DMS53 (cell line): ENCODE measurements around the gene UGT2B28.
"Not testable (repeated sequence)": the region's sequence is repeated elsewhere in the genome, so short reads cannot be mapped to it uniquely, and the experiment has no call there.

Source experiments
- DNase-seq: peaks from one replicate; lab custom pipeline; 2025; lab: John Stamatoyannopoulos, UW

The UGT2B28 gene

DNA sequence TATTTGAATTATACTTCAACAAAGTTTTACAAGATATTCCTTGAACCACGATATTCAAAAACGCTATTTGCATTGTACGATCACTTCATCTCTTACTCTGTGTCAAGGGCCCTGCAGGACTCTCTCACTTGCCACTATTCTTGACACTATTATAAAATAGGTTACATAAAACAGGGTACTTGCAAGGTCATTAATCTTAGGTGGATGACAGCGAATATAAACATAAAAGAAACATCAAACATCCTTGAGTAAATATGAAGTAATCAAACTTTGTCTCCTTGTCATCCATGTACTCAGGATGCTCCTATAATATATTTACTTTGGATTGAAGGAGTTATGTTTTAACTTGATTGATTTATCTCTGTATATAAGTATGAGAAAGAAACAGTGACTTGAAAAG, at the start of gene UGT2B28:
UGT2B28 (plus strand) TSS at position 395 of the 400 bp plus-strand sequence. CDS start 26 bp downstream, outside the sequence.
- peak; percentile 4 for DNase-seq

DNA sequence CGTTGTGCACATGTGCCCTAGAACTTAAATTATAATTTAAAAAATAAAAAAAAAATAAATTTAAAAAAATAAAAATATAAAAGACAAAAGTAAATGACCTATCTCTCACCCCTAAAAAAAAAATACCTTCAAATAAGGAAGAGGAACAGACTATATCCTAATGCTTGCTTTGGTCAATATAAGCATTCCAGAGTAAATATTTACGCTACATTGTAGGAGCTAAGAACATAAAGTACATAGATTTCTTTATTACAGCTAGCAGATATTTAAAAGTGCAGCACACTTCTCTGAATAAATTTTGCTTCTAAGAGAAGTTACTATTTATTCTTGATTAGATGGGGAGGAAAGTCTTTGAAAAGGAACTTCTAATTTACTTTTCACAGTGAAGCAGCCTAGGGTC, 41.2 kb upstream of the UGT2B28 start:
- peak; percentile 3 for DNase-seq

DNA sequence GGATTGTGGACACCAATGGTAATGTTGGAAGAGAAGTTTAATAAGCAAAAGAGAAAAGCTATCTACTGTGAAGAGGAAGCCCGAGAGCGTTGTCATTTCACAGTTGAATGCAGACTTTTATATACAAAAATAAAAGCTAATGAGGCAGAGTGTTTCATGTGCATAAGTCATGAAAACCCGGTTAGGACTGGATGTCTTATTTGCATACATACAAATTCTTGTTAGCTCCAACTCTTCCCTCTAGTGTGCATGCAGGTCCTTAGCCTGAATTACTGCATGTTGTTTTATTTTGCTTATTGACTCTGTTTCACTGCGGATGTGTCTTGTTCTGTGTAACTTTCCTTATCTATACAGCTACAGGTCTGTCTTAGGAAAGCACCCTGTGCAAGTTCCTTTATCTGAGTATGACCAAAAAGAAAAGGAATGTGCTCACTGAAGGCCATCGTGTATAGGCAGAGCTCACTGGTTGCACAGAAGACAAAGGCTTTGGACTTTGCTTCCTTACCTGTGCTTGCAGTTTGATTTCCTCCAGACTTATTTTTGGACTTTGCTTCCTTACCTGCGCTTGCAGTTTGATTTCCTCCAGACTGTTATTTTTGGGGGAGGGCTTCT, 40.6 kb upstream of the UGT2B28 start:
- DNase-seq = peak; percentile 16

DNA sequence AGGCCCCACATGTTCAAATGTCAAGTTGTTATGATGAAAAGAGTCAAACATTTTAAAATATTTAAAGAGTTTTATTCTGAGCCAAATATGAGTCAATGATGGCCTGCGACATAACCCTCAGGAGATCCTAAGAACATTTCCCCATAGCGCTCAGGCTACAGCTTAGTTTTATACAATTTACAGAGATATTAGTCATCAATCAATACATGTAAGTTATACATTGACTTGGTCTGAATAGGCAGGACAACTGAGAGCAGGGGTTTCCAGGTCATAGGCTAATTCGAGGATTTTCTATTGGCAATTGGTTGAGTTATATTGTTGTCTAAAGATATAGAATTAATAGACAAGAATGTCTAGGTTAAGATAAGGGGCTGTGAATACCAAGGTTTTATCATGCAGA, 39.5 kb upstream of the UGT2B28 start:
- DNase-seq = not testable (repeated sequence)

DNA sequence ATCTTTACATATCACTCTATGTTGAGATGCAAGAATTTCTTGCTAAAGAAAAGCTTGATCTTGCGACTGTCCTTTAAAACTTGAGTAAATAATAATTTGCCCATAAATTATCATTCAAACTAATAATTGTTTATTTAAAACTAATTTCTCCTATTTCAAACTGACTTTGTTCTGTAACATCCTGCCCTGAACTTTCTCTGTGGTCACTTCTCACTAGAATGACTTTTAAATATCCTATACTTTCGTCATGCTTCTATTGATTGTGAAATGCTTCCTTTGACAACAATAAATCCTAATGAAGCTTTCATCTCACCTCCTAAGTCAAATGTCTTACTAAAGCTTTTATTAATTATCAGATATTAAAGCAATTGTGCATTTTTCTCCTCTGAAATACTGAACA, 38.5 kb upstream of the UGT2B28 start:
- not testable (repeated sequence) for DNase-seq

DNA sequence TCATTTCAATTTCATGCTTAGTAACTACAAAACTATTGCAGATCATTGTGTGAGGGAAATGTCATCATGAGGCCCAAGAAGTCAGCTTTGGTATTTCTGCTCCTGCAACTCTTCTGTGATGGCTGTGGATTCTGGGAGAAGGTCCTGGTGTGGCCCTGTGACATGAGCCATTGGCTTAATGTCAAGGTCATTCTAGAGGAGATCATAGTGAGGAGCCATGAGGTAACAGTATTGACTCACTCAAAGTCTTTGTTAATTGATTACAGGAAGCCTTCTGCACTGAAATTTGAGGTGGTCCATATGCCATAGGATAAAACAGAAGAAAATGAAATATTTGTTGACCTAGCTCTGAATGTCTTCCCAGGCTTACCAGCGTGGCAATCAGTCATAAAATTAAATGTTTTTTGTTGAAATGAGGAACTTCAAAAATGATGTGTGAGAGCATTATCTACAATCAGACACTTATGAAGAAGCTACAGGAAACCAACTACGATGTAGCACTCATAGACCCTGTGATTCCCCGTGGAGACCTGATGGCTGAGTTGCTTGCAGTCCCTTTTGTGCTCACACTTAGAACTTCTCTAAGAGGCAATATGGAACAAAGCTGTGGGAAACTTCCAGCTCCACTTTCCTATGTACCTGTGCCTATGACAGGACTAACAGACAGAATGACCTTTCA, 37.6 kb upstream of the UGT2B28 start:
- DNase-seq = not testable (repeated sequence)

DNA sequence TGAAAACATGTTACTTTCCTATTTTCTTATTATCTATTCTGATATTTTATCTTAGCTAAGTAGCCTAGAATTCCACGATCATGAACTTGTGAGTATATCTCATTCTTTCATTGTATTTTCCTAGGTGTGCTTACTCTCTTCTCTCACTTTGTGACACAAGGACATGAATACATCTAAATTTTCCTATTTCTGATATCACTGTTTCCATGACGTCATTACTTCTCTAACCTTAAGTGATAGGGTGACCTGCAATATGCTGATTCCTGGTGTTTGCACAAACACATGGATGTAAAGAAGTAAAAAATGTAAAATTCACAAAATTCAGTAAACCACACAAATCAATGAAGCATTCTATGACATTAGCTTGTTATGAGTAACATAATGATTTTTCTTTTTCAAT, 29.4 kb upstream of the UGT2B28 start:
- DNase-seq = not testable (repeated sequence)

DNA sequence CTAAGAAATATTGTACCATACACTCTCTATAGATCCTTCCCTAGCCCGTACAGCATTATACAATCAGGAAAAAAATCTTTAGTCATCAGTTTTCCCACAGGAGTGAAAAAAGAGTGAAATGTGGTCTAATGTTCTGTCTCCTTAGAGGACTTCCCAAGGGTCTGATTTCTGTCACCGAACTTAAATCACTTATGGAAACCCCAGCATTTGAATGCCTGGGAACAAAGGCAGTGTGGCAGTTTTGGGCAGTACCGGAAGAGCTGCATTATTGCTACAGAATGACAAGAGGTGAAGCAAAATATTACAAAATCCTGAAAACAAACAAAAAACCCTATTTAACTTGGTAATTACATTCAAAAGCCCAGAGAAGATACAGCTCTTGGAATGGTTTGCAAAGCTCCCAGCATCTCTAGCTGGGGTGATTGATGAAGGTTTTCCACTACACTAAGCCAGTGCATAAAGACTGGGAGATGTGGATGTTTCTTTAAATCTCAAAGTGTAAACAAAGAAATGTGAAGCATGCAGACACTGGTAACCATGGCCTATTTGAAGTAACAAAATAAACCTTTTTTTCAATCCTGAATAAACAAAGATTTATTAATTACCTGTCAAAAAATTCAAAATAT, 27.0 kb upstream of the UGT2B28 start:
- DNase-seq = not testable (repeated sequence)

DNA sequence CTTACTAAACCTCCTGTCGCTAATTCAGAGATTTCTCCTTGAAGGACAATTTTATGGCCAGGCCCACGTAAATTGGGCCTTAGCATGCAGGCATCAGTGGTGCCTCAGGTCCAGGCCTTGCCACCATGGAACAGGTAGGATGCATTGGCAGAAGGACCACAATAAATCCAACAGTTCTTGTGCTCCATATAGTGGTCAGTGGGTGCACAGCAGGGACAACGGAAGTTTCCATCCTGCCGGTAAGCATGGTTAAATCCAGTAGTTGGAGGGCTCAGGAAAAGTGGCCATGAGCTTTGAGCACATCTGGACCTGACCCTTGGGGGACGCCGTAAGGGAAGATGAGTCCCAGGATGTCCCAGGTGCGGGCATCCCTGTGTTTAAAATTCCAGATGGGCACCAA, 11.7 kb upstream of the UGT2B28 start:
- peak; percentile 1 for DNase-seq

DNA sequence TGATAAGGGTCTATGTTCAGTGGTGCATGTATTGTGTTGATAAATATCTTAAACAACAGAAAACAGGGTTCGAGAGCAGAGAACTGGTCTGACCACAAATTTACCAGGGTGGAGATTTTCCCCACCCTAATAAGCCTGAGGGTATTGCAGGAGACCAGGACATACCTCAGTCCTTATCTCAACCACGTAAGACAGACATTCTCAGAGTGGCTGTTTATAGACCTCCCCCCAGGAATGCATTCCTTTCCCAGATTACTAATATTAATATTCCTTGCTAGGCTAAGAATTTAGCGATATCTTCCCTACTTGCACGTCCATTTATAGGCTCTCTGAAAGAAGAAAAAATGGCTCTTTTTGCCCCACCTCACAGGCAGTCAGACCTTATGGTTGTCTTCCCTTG, 16.1 kb downstream of the UGT2B28 start:
- not testable (repeated sequence) for DNase-seq

DNA sequence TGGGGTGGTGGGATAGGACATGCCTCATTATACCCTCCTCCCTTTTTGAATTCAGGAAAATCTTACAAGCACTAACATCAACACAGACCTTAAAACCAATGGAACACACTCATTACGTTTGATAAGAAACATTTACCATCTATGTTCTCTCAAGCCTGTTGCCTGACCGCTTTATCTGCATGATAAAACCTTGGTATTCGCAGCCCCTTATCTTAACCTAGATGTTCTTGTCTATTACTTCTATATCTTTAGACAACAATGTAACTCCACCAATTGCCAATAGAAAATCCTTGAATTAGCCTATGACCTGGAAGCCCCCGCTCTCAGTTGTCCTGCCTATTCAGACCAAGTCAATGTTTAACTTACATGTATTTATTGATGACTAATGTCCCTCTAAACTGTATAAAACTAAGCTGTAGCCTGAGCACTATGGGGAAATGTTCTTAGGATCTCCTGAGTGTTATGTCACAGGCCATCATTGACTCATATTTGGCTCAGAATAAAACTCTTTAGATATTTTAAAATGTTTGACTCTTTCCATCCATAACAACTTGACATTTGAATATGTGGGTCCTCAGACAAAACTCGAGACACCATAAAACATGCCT, 28.3 kb downstream of the UGT2B28 start:
- peak; percentile 20 for DNase-seq

DNA sequence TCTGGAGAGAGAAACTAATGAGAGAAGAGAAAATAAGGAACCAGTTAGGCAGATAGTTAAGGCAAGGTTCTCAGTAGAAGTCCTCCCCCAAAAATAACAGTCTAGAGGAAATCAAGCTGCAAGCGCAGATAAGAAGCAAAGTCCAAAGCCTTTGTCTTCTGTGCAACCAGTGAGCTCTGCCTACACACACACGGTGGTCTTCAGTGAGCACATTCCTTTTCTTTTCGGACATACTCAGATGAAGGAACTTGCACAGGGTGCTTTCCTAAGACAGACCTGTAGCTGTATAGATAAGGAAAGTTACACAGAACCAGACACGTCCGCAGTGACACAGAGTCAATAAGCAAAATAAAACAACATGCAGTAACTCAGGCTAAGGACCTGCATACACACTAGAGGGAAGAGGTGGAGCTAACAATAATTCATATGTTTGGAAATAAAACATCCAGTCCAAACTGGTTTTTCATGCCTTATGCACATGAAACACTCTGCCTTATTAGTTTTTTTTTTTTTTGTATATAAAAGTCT, 29.3 kb downstream of the UGT2B28 start:
- peak; percentile 61 for DNase-seq

DNA sequence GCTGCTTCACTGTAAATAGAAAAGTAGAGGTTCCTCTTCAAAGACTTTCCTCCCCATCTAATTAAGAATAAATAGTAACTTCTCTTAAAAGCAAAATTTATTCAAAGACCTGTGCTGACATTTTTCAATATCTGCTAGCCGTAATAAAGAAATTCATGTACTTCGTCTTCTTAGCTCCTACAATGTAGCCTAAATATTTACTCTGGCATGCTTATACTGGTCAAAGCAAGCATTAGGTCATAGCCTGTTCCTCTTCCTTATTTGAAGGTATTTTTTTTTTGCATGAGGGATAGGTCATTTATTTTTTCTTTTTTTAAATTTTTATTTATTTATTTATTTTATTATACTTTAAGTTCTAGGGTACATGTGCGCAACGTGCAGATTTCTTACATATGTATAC, 30.0 kb downstream of the UGT2B28 start:
- DNase-seq = peak; percentile 32

DNA sequence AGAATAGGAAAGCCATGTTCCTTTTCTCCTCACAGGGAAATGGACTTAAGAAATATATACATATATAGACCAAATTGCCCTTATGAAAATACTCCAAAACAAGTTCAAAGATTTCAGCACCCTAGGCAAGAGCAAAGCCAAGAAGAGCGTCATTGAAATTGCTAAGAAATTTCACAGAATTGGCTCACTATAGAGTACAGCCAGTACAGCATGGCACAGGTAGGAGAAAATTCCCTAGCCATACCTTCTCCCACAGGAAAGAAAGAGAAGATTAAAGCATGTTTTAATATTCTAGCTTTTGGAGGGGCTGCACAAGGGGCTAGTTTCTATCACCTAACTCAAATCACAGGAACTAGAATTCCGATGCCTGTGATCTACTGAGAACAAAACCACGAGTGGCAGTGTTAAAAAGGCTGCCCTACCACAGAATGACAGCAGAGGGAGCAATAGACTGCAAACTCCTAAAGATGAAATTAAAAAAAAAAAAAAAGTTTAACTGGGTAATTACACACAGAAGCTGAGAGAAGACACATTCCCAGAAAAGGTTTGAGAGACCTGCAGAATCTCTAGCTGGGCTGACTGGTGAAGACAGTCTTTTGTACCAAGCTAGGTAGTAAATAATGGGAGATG, 37.5 kb downstream of the UGT2B28 start:
- peak; percentile 62 for DNase-seq

DNA sequence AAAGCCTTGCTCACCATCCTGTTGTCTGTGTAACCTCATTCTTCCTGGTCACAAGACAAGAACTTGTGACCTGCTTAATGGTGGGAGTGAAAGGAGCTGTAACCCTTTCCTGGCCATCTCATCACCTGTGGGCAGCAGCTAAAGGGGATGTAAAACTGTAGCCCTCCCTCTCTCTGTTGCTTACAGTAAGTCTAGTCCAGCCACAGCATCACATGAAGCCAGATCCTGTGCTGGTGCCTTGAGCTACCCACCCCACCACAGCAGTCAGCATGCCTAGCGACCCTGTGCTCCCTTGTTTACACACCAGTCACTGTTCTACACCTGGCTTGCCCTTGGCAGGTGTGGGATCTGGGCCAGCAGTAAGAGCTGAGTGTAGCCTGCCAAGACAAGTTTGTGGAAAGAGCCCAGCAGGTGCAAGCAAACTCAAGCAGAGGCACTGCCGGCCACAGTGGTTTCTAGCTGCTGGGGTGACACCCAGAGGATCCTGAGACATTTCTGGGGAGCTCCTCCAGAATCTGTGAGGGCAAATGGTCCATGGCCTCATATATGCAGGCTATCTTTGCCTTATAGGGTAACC, 41.0 kb downstream of the UGT2B28 start:
- peak; percentile 80 for DNase-seq

DNA sequence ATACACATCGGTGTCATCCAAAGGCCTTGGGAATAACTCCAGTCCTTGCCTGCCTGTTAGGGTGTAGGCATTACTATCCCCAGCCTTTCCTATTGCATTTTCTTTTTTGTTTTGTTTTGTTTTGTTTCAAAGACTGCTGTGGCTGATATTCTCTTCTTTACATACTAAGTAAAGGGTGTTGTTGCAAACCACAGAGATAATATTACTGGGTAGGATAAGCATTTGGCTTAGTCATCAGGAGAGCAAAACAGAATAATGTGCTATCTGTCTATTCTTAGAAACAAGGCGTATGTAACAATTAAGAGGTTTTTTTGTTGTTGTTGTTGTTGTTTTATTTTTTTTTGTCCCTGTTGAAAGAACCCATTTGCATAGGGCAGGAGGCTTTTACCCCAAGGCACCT, 41.8 kb downstream of the UGT2B28 start:
- DNase-seq = peak; percentile 44

DNA sequence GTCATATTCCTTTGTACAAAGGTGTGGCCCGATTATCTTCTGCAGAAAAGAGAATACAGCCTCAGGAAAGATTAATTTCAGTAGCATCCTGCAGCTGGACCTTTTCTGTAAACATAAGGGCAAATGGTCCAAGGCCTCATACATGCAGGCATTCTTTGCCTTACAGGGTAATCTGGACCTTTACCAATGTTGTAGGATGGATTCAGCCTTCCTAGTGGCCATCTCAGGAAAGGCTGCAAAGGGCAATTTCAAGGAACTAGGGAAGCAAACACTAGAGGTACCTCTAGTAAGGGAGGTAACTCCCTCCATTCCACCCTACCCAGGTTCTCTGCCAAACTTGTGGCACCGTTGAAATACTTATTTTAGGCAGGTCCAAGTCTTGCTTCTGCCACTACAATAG, 43.0 kb downstream of the UGT2B28 start:
- DNase-seq = peak; percentile 27

DNA sequence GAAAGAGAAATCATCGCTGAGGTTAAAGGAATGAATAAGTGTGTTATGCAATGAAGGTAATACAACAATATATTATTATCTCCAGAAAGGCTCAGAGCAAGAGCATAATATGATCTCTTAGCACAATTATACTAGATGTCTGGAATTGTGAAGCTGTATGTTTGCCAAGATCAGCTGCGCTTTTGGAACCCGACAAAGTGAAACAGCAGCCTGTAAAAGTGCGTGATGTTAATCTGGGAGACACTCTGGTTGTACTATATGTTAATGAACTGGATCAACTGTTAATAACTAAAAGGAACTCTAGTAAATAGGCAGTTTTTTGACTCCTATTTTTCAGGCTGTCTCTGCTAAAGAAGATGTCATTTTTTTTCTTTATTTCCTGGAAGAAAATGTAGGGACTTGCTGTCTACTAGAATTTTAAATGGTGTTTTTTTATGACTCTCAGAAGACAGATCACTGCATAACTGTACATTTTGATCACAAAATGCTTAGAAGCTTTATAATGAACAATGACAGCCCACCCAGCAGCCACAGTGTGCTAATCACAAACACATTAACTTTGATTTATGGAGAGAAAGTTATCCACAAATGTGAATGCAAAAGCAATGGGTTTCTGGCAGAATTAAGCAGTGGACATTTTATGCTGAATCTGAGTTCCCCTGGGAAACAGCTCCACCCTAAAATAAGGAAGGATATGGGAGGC, 50.2 kb downstream of the UGT2B28 start:
- no peak for DNase-seq

DNA sequence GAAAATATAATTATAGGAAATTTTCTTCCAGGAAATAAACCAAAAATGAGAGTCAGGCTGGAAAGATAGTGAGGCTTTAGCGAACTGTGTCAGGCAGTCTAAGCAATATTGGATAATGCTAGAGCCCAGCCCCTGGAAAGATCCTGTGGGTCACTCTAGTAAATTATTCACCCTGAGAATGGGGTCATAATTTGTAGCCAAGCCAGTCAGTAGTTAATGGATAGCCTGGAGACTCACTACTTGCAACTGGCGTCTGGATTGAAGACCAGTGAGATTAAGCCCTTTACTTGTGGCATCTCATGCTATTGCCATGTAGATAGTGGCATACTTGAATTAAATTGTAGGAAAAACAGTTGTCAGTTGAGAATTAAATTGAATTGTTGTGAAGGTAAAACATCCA, 51.0 kb downstream of the UGT2B28 start:
- DNase-seq = not testable (repeated sequence)

DNA sequence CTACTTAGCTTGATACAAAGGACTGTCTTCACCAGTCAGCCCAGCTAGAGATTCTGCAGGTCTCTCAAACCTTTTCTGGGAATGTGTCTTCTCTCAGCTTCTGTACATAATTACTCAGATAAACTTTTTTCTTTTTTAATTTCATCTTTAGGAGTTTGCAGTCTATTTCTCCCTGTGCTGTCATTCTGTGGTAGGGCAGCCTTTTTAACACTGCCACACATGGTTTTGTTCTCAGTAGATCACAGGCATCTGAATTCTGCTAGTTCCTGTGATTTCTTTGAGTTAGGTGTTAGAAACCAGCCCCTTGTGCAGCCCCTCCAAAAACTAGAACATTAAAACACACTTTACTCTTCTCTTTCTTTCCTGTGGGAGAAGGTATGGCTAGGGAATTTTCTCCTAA, 55.2 kb downstream of the UGT2B28 start:
- peak; percentile 20 for DNase-seq

DNA sequence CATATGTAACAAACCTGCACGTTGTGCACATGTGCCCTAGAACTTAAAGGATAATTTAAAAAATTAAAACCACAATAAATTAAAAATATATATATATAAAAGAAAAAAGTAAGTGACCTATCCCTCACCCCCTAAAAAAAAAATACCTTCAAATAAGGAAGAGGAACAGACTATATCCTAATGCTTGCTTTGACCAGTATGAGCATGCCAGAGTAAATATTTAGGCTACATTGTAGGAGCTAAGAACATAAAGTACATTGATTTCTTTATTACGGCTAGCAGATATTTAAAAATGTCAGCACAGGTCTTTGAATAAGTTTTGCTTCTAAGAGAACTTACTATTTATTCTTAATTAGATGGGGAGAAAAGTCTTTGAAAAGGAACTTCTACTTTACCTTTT, 62.8 kb downstream of the UGT2B28 start:
- DNase-seq = peak; percentile 13
